Fibroblast of gingiva (primary cell): ENCODE results near the gene MACROD1.

Experiments used
- DNase-seq: peaks from one replicate; pipeline ENCODE4 v3.0.0-alpha.2; 2011; ENCODE audit warnings: low read depth

Gene MACROD1

DNA sequence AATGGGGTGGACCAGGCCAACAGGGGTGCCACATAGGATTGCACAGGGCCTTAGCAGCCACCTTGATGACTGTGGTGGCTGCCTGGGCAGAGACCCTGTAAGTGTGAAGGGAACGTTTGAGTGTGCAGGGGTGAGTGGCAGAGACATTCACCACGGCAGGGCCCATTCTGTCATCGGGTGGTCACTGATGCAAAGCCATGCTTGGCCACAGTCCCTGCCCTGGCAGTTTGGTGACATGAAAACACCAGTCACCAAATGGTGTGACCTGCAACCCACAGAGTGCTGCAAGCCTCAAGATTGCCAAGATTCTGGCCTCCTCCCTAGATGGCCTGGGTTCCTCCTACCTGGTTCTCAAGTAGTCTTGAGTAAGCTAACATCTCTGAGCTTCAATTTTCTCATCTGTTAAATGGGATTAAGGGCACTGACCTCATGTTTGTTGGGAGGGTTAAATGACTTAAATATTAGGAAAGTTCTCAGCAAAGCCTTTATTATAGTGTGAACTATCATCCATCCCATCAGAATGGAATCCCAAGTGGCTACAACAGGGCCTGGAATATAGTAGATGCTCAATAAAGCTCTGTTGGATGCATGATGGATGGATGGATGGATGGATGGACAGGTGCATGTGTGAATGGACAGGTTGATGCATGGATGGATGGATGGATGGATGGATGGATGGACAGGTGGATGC is 53.0 kb downstream of the MACROD1 start:
- DNase-seq = no peak

DNA sequence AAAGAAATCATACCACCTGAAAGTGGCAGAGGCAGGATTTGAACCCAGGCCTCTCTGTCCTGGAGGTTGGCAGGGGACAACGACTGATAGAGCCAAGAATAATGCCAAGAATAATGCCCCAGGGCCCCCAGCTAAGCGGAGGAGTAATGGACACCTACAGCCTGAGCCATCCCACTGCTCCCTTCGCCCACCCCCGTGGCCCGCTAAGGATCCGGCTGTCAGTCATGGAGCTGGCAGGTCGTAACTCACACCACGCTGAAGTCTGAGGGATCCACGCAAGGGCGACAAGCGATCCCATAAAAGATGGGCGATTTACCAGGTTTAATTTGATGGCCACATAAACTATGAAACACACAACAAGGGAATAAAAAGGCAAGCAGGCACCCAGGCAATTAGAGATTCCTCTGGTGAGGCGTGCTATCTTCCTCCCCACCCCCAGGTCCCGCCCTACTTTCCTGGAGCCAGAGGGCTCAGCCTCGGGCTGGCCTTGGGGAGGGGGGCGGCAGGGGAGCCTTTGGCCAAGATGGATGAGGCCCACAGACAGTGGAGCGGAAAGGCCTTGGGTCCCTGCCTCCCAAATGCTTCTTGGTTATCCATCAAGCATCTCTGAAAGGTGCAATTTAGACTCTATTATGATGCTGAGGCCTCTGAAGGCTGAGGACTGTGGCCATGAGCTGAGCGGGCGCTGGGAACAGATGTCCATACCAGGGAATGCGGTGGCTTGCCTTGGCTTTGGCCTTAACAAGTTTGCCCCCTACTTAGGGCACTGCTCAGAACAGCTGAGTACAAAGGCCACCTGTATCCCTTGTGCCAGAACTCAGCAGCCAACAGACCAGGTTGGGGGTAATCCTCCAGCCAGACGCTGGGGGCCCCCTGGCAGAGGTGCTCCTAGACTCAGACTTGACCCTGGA is 55.2 kb downstream of the MACROD1 start:
- no peak for DNase-seq

DNA sequence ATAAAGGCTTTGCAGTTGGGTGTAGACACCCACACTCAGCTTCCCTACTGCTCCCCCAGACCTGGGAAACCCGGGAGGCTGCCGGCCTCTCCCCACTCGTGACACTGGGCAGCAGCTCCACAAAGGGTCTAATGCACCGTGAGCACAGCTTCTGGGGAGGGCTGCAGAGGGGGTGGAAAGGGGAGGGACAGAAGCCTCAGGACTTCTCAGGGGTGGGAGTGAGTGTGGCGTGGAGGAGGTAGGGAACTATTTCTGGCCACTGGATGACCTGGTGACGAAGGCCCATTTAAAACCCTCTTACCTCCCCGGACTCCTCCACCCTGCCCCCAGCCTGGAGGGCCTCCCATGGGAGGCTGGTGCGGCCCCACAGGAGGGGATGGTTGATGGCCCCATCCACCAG is 56.6 kb downstream of the MACROD1 start:
- DNase-seq = no peak

DNA sequence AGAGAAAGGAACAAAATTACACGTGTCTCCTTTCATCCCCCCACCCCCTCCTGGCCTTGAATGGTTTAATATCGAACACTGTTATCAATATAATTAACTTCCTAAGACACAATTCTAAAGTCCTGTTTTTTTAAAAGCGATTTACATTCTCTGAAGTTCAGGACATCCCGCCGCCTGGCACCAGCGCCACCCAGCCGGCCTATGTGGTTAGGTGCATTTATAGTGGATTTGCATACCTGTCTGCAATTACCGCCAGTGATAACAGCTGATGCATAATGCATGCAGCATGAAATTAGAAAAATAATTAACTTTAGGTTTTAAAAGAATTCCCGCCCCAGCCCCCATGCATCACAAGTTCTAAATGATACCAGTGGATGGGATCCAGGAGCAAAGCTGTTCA is 58.6 kb downstream of the MACROD1 start:
- DNase-seq = no peak

DNA sequence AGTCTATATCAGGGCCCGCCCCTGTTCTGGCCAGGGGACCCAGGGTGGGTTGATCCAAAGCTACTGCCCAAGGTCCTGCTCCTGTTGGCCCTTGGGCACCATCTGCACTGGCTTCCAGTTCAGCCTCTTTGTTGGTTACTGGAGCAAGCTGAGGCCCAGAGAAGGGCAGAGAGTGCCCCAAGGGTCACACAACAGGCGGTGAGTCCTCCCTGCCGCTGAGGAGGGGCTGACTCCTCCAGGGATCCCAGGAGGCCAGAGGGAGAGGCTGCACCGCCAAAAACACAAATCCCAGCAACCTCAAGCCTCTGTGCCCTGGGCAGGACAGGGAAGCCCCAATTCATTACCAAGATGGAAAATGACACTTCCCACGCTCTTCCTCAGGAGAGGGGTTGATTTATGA is 61.3 kb downstream of the MACROD1 start:
- no peak for DNase-seq

DNA sequence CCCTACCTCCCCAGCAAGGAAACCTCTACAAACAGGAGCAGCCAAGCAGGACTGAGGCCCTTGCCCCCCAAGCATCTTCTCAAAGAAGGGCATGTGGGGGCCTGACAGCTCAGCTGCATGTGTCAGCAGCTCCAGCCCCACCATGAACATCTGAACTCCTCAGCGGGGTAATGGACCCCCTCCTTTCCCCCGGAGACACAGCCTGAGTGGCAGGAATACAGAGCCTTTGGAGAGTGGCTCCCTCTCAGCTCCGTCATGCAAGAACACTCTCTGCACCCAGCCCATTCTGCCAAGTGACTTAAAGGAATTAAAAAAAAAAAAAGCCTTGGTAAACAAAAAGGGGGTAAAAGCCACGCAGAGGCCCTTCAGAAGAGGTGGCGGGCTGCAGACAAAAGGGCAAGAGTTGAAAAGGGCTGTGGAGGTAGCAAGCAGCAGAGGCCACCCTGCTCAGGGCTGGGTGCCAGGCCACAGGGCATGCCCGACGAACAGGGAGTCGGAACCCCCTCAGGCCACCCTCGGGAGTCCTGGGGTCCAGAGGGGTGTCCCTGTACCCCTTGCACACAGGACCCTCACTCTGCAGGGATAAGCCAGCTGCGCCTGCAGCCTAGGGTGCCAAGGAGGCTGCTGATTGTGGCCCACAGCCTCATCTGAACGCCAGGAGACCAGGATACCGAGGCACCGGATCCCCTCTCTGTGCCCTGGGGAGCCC is 62.5 kb downstream of the MACROD1 start:
- DNase-seq = no peak

DNA sequence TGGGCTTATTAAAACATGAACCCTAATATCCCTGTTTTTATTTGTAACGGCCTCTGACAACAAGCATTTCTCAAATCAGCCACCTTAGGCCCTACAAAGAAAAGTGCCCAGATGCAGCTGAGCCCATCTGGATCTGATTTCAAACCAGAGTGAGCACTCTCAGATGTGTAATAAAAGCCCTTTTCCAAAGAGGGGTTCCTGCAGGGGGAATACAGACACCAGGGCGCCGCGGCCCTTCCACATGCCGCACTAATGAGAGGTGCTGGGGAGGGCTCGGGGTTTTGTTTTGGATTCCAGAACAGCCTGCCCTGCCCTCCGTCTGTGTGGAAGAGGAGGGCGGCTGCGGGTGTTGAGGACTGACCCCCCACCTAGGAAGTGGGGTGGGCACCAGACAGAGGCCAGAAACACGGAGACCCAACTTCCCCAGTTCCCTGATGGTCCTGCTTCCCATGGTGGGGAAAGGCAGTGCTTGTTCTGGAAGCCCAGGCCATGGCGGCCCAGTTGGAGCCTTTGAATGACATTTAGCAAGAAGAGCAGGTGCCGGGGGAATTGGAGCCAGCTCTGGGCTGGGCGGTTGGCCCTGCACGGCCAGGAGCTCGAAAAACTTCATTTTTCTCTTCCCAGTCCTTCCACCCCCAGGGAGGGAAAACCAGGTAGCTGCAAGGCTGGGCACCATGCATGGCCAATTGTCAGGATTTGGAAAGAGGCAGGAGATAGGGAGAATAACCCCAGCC is 63.7 kb downstream of the MACROD1 start:
- no peak for DNase-seq

DNA sequence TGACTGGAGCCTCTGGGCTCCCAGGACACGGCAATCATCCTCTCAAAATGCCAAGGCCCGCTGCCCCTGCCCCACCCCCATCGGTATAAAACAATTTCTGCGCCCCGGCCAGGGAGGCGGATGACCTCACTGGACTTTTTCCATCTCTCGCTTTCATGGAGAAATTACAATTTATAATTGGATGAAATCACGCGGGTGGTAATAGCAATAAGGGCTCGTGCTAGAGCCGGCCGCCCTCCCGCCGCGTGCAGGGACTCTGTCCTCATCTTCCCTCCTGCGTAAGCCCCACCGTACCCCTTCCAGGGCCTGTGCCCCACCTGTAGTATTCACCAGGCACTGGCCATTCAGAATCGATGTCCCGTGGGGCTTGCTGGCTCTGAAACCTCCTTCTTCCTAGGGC is 64.5 kb downstream of the MACROD1 start:
- no peak for DNase-seq

DNA sequence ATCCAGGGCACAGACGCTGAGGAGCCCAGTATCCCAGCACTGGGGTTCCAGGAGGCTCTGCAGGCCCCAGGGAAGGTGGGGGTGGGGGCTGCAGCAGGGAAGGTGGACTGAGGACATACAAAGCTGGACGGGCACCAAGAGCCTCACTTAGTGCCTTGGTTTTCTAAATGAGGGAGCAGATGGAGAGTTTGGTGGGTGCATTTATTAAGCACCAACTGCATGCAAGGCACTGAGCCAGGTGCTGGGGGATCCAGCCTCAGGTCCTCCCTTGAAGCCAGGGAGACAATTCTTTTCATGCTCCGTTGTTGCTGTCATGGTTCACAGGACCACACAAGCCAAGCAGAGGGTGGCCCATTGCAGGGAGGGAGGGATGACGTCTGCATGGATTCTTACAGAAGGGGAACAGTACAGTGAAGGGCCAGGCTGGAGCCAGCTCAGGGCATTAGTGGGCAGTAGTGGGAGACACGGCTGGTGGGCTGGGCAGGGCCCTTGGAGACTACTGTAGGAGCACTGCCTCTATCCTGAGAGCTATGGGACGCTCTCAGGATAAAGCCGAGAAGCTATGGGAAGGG is 65.0 kb downstream of the MACROD1 start:
- DNase-seq = no peak

DNA sequence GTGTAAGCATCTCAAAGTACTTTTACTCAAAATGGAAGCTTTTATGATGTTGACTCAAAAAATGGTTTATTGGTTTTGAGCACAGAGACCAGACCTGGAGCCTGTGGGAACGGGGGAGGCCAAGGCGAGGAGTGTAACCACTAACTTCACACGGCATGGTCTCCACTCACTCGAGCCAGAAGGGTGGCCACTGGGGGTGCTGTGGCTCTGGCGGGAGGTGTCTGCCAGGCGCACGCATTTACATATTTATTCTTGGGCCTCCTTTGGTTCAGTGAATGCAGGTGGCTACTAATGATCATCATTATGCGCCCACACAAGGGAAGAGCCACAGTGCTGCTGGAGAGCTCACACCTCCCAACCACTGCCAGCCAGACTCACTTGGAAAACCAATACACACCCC is 65.6 kb downstream of the MACROD1 start:
- no peak for DNase-seq

DNA sequence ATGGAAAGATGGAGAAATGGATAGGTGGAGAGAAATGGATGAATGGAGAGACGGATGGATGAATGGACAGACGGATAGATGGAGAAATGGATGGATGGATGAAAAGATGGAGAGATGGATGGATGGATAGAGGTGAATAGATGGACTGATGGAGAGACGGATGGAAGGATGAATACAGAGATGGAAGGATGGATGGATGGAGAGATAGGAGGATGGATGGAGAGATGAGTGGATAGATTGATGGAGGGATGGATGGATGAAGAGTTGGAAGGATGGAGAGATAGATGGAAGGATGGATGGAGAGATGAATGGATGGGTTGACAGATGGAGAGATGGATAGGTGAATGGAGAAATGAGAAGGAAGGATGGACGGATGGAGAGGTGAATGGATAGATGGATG is 66.5 kb downstream of the MACROD1 start:
- DNase-seq = no peak

DNA sequence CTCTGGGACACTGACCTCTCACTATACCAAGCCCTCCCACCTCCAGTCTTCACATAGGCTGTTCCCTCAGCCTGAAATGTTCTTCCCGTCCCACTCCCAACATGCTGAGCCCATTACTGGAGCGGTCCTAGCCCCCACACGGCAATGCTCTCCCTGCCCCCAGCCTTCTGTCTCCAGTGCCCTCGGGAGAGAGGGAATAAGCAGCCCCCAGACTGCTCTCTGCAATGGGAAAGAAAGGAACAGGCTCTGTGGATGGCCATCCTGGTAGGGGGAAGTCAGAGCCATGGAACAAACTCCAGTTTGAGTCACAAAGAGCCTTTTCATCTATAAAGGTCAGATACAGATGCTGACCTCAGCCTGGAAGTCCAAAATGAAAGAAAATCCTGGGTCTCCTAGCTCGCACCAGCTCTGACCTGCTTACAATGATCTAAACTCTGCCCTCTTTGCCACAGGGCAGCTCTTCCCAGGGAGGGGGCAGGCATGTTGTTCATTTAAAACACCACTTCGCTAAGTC is 67.5 kb downstream of the MACROD1 start:
- DNase-seq = no peak

DNA sequence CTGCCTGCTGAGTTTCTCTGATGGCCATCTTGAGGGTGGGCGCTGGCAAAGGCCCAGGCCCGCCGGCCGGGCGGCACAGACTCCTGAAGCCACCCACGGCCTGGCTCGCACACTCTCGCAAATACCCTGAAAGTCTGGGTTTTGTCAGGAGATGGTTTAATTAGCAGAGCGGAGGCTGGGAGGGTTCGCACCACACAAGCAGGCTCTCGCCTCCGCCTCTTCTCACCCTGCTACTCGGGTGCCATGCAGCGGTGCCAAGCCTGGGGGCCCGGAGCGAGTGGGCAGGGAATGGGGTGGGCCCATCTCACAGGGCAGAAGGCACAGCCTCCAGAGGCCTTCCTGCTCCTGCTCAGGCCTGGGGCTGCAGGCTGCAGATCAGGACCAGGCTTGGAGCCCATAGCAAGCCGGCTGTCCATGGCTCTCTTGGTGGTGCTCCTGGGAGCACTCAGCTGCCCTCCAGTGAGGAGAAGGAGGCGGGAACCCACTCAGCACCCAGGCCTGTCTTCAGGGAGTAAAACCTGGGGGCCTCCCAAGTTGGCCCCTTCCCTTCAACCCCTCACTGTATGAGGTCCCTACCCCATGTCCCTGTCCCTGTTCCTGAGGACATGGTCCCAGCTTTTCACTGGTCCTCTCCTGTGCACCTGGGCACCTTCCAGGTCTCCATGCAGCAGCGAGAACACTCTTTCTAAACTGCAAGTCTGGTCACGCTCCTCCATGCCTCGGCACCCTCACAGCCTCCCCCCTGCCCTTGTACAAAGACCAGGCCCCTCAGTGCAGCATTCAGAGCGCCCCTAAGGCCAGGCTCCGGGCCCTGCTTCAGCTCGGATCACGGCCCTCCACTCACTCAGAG is 68.2 kb downstream of the MACROD1 start:
- DNase-seq = no peak

DNA sequence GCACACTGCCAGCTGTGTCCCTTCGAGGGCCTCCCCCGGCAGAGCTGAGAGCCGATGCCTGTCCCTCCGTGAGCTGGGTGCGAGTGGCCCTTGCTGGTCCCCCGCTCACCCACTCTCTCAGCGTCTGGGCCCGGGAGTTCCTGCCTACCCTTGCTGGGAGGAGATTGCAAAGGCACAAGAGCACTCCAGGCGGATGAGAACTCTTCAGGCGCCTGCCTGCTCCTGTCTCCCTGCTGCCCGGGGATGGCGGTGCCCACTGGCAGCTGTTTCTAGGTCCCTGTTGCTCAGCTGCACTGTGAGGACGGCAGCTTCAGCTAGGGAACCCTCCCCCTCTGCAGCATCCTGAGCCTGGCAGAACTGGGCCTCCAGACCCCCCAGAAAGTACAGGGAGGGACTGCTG is 69.1 kb downstream of the MACROD1 start:
- no peak for DNase-seq

DNA sequence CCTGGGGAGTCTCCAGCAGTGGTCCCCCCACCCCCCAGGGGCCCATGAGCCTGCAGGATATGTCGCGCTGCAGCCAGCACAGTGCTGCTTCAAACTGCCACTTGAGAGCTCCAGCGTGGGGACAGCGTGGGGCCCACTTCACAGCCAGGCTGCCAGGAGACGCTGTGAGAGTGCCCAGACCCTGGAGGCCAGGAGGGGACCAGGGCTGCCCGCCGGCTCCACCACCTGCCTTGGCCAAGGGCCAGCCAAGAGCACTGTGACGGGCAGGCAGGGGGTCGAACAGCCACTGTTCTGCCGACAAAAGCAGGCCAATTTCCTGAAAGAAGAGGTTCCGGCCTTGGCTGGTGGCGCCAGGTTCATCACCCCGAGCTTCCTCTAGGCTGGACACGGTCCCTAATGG is 70.0 kb downstream of the MACROD1 start:
- DNase-seq = no peak

DNA sequence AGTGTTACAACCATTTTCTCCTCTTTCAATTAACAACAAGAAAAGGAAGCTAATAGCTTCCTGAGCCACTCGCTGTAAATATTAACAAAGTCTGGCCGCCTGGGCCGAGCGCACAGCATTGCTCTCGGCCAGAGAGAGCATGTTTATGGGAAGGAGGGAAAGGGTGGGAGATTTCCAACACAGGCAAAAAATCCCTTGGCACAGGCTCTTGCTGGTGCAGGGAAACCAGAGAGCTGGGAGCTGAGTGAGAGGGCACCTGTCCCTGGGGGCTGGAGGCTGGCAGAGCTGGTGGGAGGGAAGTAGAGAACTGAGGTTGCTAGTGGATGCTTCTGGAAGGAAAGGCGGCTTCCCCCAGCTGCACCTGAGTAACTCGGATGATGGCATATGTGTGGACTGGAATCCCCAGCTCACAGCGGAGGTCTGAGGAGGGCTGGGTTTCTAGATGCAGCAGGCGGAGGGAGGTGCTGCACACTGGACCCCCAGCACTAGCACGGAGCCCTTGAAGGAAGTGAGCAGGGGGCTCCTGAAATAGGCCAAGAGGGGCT is 70.6 kb downstream of the MACROD1 start:
- DNase-seq = no peak

DNA sequence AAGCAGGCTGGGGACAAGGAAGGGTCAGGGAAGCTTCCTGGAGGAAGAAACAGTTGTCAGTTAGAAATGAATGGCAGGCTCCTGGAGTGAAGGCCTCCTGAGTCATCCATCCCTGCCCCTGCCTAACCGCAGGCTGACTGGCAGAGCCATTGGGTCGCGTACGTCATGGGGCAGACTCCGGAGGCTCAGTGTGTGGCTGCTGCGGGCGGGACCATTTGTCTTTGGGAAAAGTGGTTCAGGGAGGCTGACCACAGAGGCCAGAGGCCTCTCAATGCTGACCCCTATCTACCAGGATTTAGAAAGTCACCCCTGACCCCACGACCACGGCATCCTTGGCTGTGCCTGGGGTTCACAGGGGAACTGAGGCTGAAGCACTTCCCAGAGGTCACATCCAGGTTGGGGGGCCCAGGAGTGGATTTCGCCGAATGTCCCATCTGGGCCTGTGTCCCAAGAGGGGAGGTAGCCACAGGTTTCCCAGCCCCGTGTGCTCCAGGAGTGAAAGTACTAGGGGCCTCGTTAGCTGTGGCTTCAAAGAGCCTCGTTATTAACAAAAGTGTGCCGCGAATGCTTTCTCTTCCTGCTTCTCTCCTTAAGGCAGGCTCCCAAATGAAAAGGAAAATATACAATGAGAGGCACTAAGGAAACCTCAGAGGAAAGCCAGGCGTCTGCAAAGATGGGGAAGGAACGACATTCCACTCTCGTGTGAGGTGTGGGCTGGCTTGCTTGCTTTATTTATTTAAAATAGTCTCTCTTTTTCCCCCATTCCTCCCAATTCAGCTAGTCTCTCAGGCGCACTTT is 71.3 kb downstream of the MACROD1 start:
- DNase-seq = peak; percentile 58

DNA sequence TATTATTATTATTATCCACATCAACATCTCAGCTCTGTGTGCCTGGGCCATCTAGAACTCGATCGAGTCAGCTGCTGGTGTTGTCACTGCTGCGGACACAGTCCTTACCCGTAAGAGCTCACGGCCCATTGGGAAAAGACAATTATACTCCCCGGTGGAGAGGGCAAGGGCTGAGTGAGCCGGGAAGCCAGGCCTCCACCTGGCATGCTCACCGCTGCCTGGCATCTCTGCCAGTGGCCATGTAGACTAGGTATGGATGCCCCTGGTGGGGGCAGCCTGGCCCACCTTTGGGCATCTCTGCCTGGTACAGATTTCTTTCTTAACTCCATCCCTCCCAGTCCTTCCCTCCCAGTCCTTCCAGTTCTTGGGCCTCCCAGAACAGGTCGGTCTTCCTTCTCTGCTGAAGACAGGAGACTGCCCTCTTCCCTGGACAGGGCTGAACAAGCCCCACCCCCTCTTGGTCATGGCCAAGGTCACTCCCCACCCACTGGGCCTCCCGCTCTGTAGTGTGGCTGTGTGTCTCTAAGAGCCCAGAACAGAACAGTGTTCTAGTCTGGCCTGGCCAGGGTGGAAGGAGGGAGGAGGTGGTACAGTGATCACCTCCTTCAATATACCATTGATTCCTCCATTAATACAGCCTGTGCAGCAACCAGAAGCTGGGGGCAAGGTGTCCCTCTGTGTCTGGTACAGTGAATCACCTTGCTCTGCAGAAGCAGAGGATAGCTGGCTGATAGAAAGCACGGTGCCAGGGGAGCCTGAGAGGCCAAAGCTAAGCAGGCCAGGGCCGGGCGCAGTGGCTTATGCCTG is 72.5 kb downstream of the MACROD1 start:
- no peak for DNase-seq

DNA sequence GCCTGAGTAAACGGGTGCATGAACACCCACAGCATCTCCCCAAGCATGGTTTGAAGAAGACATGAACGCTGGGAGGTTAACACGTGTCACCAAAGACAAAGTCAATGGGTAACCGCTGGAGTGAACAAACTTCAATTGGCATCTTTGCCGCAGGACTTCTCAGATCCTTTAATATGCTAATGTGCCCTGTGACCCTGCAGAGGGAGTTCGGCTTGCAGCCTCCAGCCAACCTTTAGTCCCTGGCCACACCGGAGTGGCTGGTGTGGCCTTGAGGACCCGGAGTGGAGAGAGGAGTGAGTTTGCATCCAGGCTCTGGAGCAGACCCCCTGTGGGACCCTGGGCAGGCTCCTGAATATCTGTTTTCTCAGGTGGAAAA is 73.2 kb downstream of the MACROD1 start:
- DNase-seq = no peak
